Keratinocyte (primary cell): ENCODE data around the gene BDH2. TPM values are rescaled to one million over a fixed set of nuclear protein-coding genes. Genes with fewer than 3 reads are reported as not detected.

ENCODE experiments used
- DNase-seq: peaks from one replicate; pipeline ENCODE4 v3.0.0-alpha.2; 2011; ENCODE audit warnings: low read depth, missing footprints, low spot score
- FAIRE-seq: peaks from 2 replicates; lab custom pipeline; 2011; peaks lifted over from hg19 to GRCh38; lab: Jason Lieb, UNC
- H2AFZ ChIP-seq: 2 replicates; pipeline ENCODE4 v1.6.0; 2012; ENCODE audit warnings: low read length, control low read depth, inconsistent platforms; ENCODE audit not compliant: control insufficient read depth
- H3K27ac ChIP-seq: 2 replicates; pipeline ENCODE4 v1.5.1; 2011; ENCODE audit warnings: low read length; ENCODE audit not compliant: control insufficient read depth, insufficient read depth
- H3K27me3 ChIP-seq: 3 replicates; pipeline ENCODE4 v1.6.0; 2011; ENCODE audit warnings: low read length; ENCODE audit not compliant: control insufficient read depth, insufficient read depth; ENCODE audit errors: extremely low read depth
- H3K36me3 ChIP-seq, 2 experiments: 2 replicates in 1 of 2; 3 replicates in 1 of 2; pipeline ENCODE4 v1.5.1; 2011; ENCODE audit warnings: low read length in 2 of 2, mild to moderate bottlenecking in 1 of 2; ENCODE audit not compliant: control insufficient read depth in 2 of 2, insufficient read depth in 2 of 2; ENCODE audit errors: extremely low read depth in 1 of 2
- H3K4me1 ChIP-seq: 3 replicates; pipeline ENCODE4 v1.5.1; 2011; ENCODE audit warnings: low read length; ENCODE audit not compliant: control insufficient read depth, insufficient read depth; ENCODE audit errors: extremely low read depth
- H3K4me2 ChIP-seq: 3 replicates; pipeline ENCODE4 v1.6.0; 2011; ENCODE audit warnings: low read depth, low read length; ENCODE audit not compliant: control insufficient read depth, insufficient read depth; ENCODE audit errors: extremely low read depth
- H3K4me3 ChIP-seq, 3 experiments: fragments of 200-600 bp in 1 of 3; sonication (generic) in 1 of 3; 2 replicates in 2 of 3; 3 replicates in 1 of 3; pipeline ENCODE4 v1.5.1; 2011 to 2016; ENCODE audit warnings: low read length in 3 of 3, mild to moderate bottlenecking in 3 of 3, control low read depth in 2 of 3, inconsistent platforms in 1 of 3, low read depth in 1 of 3, mixed read lengths in 1 of 3, mixed run types in 1 of 3, moderate library complexity in 1 of 3; ENCODE audit not compliant: control insufficient read depth in 2 of 3, insufficient read depth in 2 of 3; ENCODE audit errors: extremely low read depth in 1 of 3
- H3K79me2 ChIP-seq: 2 replicates; pipeline ENCODE4 v1.6.0; 2012; ENCODE audit warnings: low read length; ENCODE audit not compliant: control insufficient read depth, insufficient read depth
- H3K9ac ChIP-seq: 3 replicates; pipeline ENCODE4 v1.6.0; 2011; ENCODE audit warnings: low read length; ENCODE audit not compliant: control insufficient read depth, insufficient read depth; ENCODE audit errors: extremely low read depth
- H3K9me1 ChIP-seq: 3 replicates; pipeline ENCODE4 v1.6.0; 2011; ENCODE audit warnings: low read length; ENCODE audit not compliant: control insufficient read depth, insufficient read depth; ENCODE audit errors: extremely low read depth
- H3K9me3 ChIP-seq: 2 replicates; pipeline ENCODE4 v1.5.1; 2012; ENCODE audit warnings: low read depth, low read length; ENCODE audit not compliant: control insufficient read depth
- H4K20me1 ChIP-seq: 3 replicates; pipeline ENCODE4 v1.6.0; 2011; ENCODE audit warnings: low read length; ENCODE audit not compliant: control insufficient read depth, insufficient read depth; ENCODE audit errors: extremely low read depth
- CTCF ChIP-seq, 3 experiments: IDR thresholded peaks in 1 of 3; conservative IDR thresholded peaks in 1 of 3; optimal IDR thresholded peaks in 1 of 3; 2 replicates in 2 of 3; 3 replicates in 1 of 3; pipeline versions ENCODE3 to v1.5.1; 2011; ENCODE audit warnings: low read length in 3 of 3, mild to moderate bottlenecking in 3 of 3, moderate library complexity in 2 of 3, control low read depth in 1 of 3, inconsistent platforms in 1 of 3; ENCODE audit not compliant: insufficient read depth in 2 of 3; ENCODE audit errors: extremely low read depth in 1 of 3
- EZH2 ChIP-seq: IDR thresholded peaks from one replicate; pipeline ENCODE4 v1.6.1; 2012; ENCODE audit warnings: inconsistent platforms, mild to moderate bottlenecking, low read length, moderate library complexity
- dilution Hi-C: fragments of 300-500 bp; cut with MboI; formaldehyde crosslinking; loops from one replicate; pipeline ENCODE4 v1.7.0; 2020; ENCODE audit warnings: low sequenced_read_pairs; ENCODE audit not compliant: extremely low pct_ligation_motif_present
- polyA plus RNA-seq, 5 experiments: library from polyadenylated mRNA; depleted of rRNA in 3 of 5; stranded (reverse) in 3 of 5; stranded (forward) in 1 of 5; unstranded in 1 of 5; fragments of >200 nt; gene quantifications; 1 replicate in 1 of 5; 2 replicates in 3 of 5; 3 replicates in 1 of 5; pipeline versions ENCODE4 v1.2.1 to v1.2.3, GENCODE V29; 2011 to 2012; ENCODE audit warnings: missing spikeins in 2 of 5, low read depth in 1 of 5, low replicate concordance in 1 of 5

BDH2 gene
- polyA plus RNA-seq, 1 donor (not counting 4 experiments of a cell fraction or from before 2014, with no cell fraction given), result 58.1 TPM

GRCh38 chr4:103105558-103106356 is 6.1 kb upstream of the BDH2 start:
- Histone ChIP-seq H4K20me1 (no peaks in the 10 kb centered on the region), H3K9ac (no peak overlapping the region), H3K27ac (no peak overlapping the region), H2AFZ (no peak overlapping the region), H3K4me2 (no peak overlapping the region), H3K36me3 (peaks cover 1 to 18% of the 10 kb centered on the region in 2 experiments), H3K9me3 (no peaks in the 10 kb centered on the region), H3K9me1 (no peaks in the 10 kb centered on the region), H3K4me3 (no peak overlapping the region), H3K79me2 (no peaks in the 10 kb centered on the region), H3K27me3 (no peaks in the 10 kb centered on the region), H3K4me1 (no peaks in the 10 kb centered on the region)
- dilution Hi-C loops, result no loop called here
- DNase-seq, result no peak
- TF ChIP-seq EZH2 (no peak), CTCF (optimal IDR thresholded peaks at IDR 0.05 in 1 of 3, IDR thresholded peaks at IDR 0.05 in 1 of 3, conservative IDR thresholded peaks at IDR 0.05 in 1 of 3; ENCODE audit: extremely low read depth in 1 of 3, insufficient read depth in 2 of 3, low read length in 3 of 3) (no peak)
- peak; percentile 13 for FAIRE-seq

GRCh38 chr4:103104886-103105285 is 5.3 kb upstream of the BDH2 start:
- H3K4me3 ChIP-seq, result no peak overlapping the region
- dilution Hi-C loops, result no loop called here
- no peaks in the 10 kb centered on the region for H3K4me1 ChIP-seq
- TF ChIP-seq CTCF (optimal IDR thresholded peaks at IDR 0.05 in 1 of 3, IDR thresholded peaks at IDR 0.05 in 1 of 3, conservative IDR thresholded peaks at IDR 0.05 in 1 of 3; ENCODE audit: extremely low read depth in 1 of 3, insufficient read depth in 2 of 3, low read length in 3 of 3) (no peak), EZH2 (no peak)
- H3K79me2 ChIP-seq, result no peaks in the 10 kb centered on the region
- no peak overlapping the region for H2AFZ ChIP-seq
- H3K4me2 ChIP-seq, result no peak overlapping the region
- H3K9ac ChIP-seq, result no peak overlapping the region
- DNase-seq (no peak), FAIRE-seq (no peak)
- no peaks in the 10 kb centered on the region for H3K27me3 ChIP-seq
- peaks cover 1 to 15% of the 10 kb centered on the region in 2 experiments for H3K36me3 ChIP-seq
- H3K9me1 ChIP-seq, result no peaks in the 10 kb centered on the region
- H4K20me1 ChIP-seq, result no peaks in the 10 kb centered on the region
- H3K9me3 ChIP-seq, result no peaks in the 10 kb centered on the region
- no peak overlapping the region for H3K27ac ChIP-seq
